ENCODE data around the gene TINAG.

Gene TINAG

GRCh38 chr6:54284161-54284860 is 23.9 kb upstream of the TINAG start:
- DNase-seq (ENCODE audit: low read depth) = no peak
- no peak for TF ChIP-seq CTCF (IDR thresholded peaks at IDR 0.05; ENCODE audit: low read depth, low read length)
- no peak for TF ChIP-seq POLR2A (IDR thresholded peaks at IDR 0.05; ENCODE audit: extremely low read depth, insufficient read length)
- TF ChIP-seq MYC (IDR thresholded peaks at IDR 0.05; ENCODE audit: low read depth, low read length) = no peak
- TF ChIP-seq, protein P1, sequence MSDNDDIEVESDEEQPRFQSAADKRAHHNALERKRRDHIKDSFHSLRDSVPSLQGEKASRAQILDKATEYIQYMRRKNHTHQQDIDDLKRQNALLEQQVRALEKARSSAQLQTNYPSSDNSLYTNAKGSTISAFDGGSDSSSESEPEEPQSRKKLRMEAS (IDR thresholded peaks at IDR 0.05; ENCODE audit: low read depth, low read length) = no peak
- no peak overlapping the region for H3K4me3 ChIP-seq (ENCODE audit: low read depth, low read length)

- no peak overlapping the region for H3K4me3 ChIP-seq (ENCODE audit: low read depth, low read length)
- TF ChIP-seq, protein P1 (IDR thresholded peaks at IDR 0.05; ENCODE audit: low read depth, low read length) = no peak
- TF ChIP-seq MYC (IDR thresholded peaks at IDR 0.05; ENCODE audit: low read depth, low read length) = no peak
- TF ChIP-seq POLR2A (IDR thresholded peaks at IDR 0.05; ENCODE audit: extremely low read depth, insufficient read length) = no peak
- no peak for TF ChIP-seq CTCF (IDR thresholded peaks at IDR 0.05; ENCODE audit: low read depth, low read length)
- no peak for DNase-seq (ENCODE audit: low read depth)
These were observed 22.6 kb upstream of the TINAG start for GRCh38 chr6:54285595-54285994.

DNA sequence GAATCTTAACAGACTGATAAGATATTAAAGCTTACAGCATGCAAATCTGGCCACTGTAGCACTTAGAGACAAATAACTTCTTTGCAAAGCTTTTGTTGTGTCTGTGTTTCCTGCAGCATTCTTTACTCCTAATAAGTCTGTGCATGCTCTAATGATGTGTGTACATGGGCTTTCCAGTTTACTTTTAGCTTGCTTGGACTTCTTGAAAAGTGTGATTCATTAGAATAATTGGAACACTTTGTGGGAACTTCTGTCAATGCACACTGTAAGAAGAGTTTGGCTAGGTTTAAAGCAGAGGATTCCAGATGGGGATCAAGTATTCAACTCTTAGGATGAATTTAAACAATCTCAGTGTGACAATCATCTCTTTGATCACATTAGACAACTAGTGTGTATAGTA is 22.1 kb upstream of the TINAG start:
- no peak for DNase-seq (ENCODE audit: low read depth)
- H3K4me3 ChIP-seq (ENCODE audit: low read depth, low read length) = no peak overlapping the region
- TF ChIP-seq, protein P1 (IDR thresholded peaks at IDR 0.05; ENCODE audit: low read depth, low read length) = no peak
- TF ChIP-seq MYC (IDR thresholded peaks at IDR 0.05; ENCODE audit: low read depth, low read length) (no peak), CTCF (IDR thresholded peaks at IDR 0.05; ENCODE audit: low read depth, low read length) (no peak), POLR2A (IDR thresholded peaks at IDR 0.05; ENCODE audit: extremely low read depth, insufficient read length) (no peak)

GRCh38 chr6:54288474-54288873 is 19.8 kb upstream of the TINAG start:
- no peak for DNase-seq (ENCODE audit: low read depth)
- no peak overlapping the region for H3K4me3 ChIP-seq (ENCODE audit: low read depth, low read length)
- TF ChIP-seq CTCF (IDR thresholded peaks at IDR 0.05; ENCODE audit: low read depth, low read length) = no peak
- no peak for TF ChIP-seq POLR2A (IDR thresholded peaks at IDR 0.05; ENCODE audit: extremely low read depth, insufficient read length)
- TF ChIP-seq, protein P1 (IDR thresholded peaks at IDR 0.05; ENCODE audit: low read depth, low read length) = no peak
- TF ChIP-seq MYC (IDR thresholded peaks at IDR 0.05; ENCODE audit: low read depth, low read length) = no peak

DNA sequence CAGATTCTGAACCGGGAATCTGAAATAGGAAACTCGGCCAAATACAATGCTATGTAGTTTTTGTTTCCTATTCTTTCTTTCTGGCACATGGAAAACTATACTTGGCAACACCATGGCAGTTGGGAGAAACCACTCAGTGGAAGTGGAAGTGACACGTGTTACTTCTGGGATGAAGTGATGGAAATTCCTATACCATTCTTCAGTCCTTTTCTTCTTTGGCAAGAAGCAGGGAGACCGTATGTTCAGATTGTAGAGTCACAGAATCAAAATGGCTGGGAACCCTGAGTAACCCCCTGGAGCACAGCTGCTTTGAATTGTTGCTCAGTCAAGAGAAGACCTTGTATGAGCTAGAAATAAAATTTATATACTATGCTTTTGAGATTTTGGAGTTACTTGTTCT is 18.8 kb upstream of the TINAG start:
- no peak overlapping the region for H3K4me3 ChIP-seq (ENCODE audit: low read depth, low read length)
- TF ChIP-seq, protein P1 (IDR thresholded peaks at IDR 0.05; ENCODE audit: low read depth, low read length) = no peak
- TF ChIP-seq CTCF (IDR thresholded peaks at IDR 0.05; ENCODE audit: low read depth, low read length) (no peak), POLR2A (IDR thresholded peaks at IDR 0.05; ENCODE audit: extremely low read depth, insufficient read length) (no peak), MYC (IDR thresholded peaks at IDR 0.05; ENCODE audit: low read depth, low read length) (no peak)
- no peak for DNase-seq (ENCODE audit: low read depth)
